Fibroblast of villous mesenchyme (primary cell): ENCODE data around the gene RGS7. TPM values are rescaled to one million over a fixed set of nuclear protein-coding genes. Genes with fewer than 3 reads are reported as not detected.

Experiments
- DNase-seq: peaks from one replicate; pipeline ENCODE4 v3.0.0-alpha.2; 2010; ENCODE audit warnings: low read depth
- H3K4me3 ChIP-seq: 2 replicates; pipeline ENCODE4 v1.5.1; 2011; ENCODE audit warnings: low read depth, mild to moderate bottlenecking, low read length
- total RNA-seq: library from RNA; depleted of rRNA; stranded (reverse); fragments of >200 nt; gene quantifications from 2 replicates; pipeline ENCODE4 v1.2.3, GENCODE V29; 2012
- TF ChIP-seq, protein P1 (sequence below): IDR thresholded peaks from 2 replicates; pipeline ENCODE4 v1.5.1; 2012; ENCODE audit warnings: low read depth, mild to moderate bottlenecking, low read length; ENCODE audit not compliant: insufficient read depth

The RGS7 gene
- total RNA-seq, 1 donor: 0.43 TPM

DNA sequence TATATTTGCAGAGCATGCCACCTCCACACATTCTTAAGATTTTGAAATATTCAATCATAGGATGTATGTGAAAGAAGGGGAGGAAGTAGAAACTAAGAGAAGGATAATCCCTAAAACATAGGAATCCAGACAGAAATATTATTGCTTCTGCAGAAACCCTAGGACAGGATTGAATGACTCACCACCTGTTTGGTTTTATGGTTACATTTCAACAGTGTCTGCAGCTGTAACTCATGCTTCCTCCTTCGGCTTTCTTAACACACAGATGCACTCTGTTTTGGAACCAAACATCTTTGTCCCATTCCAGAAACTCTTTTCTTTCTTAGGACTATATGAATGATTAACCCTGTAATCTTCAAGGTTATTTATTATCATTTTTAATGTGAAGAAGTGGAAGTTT lies 20.7 kb downstream of the RGS7 start:
- TF ChIP-seq, protein P1, sequence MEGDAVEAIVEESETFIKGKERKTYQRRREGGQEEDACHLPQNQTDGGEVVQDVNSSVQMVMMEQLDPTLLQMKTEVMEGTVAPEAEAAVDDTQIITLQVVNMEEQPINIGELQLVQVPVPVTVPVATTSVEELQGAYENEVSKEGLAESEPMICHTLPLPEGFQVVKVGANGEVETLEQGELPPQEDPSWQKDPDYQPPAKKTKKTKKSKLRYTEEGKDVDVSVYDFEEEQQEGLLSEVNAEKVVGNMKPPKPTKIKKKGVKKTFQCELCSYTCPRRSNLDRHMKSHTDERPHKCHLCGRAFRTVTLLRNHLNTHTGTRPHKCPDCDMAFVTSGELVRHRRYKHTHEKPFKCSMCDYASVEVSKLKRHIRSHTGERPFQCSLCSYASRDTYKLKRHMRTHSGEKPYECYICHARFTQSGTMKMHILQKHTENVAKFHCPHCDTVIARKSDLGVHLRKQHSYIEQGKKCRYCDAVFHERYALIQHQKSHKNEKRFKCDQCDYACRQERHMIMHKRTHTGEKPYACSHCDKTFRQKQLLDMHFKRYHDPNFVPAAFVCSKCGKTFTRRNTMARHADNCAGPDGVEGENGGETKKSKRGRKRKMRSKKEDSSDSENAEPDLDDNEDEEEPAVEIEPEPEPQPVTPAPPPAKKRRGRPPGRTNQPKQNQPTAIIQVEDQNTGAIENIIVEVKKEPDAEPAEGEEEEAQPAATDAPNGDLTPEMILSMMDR: no peak
- peak; percentile 37 for DNase-seq
- H3K4me3 ChIP-seq: no peak overlapping the region

DNA sequence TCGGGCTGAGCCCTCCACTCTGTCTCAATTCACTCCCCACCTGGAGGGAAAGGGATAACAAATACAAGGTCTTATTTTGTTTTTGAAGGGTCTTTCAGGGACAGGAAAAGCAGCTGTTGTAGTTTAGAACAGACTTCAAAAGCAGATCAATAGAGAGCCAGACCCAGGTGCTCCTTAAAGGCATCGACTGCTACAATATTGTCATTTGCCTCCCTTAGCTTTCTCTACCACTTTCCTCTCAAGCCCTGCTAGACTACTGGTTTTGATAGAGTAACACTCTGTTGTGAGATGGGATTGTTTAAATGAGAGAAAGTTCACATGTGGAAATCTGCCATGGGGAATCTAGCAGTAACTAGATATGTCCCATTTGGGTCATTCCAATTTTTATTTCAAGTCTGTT lies 24.0 kb downstream of the RGS7 start:
- TF ChIP-seq, protein P1: no peak
- no peak for DNase-seq
- H3K4me3 ChIP-seq: no peak overlapping the region

DNA sequence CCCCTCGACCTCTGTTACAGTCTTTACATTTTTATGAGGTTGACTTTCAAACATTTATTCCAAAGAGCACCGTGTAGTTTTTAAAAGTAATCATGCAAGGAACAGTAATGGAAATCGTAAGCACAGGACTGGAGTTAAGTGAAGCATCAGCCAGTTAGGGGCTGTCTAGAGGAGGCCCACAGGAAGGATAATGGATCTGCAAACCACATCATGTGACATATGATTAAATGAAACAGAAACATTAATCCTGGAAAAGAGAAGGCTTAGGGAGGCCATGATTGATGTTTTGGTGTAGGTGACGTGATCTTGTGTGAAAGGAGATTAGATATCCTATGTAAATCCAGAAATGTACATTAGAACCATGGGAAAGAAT lies 25.0 kb downstream of the RGS7 start:
- TF ChIP-seq, protein P1: no peak
- no peak for DNase-seq
- H3K4me3 ChIP-seq: no peak overlapping the region

DNA sequence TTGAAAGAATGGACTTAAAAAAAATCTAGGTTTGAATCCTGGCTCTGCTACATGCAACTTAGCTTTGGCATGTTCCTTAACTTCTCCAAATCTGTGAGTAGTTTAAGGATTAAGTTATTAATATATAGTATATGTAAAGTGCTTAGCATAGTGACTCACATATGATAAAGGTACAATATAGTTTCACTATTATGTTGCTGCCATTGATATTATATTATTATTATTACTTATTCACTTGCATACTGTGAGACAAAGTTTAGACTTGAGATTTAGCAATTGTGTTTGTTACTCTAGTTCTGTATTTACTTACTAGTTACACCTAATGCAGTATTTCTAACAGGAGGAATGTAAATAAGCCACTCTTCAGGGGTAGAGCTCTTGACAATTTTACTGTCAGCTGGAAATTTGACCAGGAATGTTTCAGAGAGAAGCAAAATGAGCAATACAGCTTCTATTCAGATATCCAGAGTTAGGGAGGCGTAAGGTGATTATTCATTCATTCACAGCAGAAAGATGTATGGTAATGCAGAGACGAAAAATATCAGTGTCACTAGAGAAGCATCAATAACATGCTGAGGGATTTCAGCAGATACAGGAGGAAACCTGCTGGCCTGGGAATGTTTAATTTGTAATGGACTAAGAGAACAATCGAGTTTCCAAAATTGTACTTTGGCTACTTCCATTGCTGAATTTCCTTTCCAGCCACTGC lies 25.5 kb downstream of the RGS7 start:
- TF ChIP-seq, protein P1: no peak
- DNase-seq: no peak
- no peak overlapping the region for H3K4me3 ChIP-seq

DNA sequence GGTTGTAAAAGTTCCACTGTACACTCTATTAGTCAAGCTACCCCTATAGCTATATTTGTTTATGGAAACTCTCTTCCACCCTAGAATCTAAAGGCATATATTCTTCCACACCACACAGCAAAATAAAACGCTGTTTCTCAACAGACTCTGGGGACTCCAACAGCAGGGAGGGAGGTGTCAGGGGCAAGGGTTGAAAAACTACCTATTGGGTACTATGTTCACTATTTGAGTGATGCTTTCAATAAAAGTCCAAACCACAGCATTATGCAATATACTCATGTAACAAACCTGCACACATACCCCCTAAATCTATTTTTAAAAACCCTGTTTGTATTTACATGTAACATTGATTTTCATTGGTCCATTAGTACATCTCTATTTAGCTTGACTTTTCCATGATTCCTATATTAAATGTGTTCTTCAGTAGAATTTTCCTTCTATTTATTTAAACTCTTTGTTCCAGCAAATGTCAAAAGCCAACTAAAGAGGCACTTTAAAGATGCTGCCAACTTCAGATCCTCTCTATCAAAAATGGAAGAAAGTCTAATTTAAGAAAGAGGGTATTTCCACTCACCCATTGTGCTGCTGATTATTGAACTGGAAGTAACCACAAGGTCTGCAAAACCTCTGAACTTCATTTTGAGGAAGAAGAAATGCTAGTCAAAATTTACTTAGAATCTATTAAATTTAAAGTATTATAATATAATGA lies 26.2 kb downstream of the RGS7 start:
- TF ChIP-seq, protein P1: no peak

DNA sequence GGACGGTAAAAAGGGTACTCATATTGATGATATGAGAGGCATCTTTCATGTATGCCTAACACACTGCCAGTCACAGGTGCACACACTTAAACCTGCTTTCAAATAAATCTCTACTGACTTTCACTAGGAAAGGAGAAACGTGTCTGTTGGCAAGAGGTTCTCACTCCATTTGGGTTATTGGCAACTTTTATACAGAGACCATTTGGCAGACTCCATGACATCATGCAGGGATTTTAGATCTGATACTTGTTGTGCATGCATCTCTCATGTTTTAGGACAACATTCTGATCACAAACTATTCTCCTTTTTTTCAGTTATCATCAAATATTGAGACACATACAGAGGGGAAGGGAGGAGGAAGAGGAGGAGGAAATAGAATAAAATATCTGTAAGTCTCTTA lies 31.5 kb downstream of the RGS7 start:
- TF ChIP-seq, protein P1: no peak
- H3K4me3 ChIP-seq: no peak overlapping the region
- DNase-seq: no peak

More for the DNA sequence above, 26.2 kb downstream of the RGS7 start:
- DNase-seq: no peak
- H3K4me3 ChIP-seq: no peak overlapping the region
